Measurements from ENCODE around the gene TNIP2.
"Not testable (repeated sequence)": the region's sequence is repeated elsewhere in the genome, so short reads cannot be mapped to it uniquely, and the experiment has no call there.

TNIP2 gene

GRCh38 chr4:2793586-2794485 is 37.7 kb upstream of the TNIP2 start:
- DNase-seq: no peak

- DNase-seq: peak; percentile 44
These were observed 36.8 kb upstream of the TNIP2 start, which contains the start of gene SH3BP2 for GRCh38 chr4:2792711-2793585. Gene SH3BP2 (plus strand): TSS chr4:2793085. CDS start chr4:2820618, 27,533 bp downstream.

- DNase-seq: no peak
These were observed 36.2 kb upstream of the TNIP2 start for GRCh38 chr4:2792396-2792710.

- no peak for DNase-seq
These were observed 35.6 kb upstream of the TNIP2 start for GRCh38 chr4:2791518-2792395.

- DNase-seq: no peak
These were observed 34.7 kb upstream of the TNIP2 start for GRCh38 chr4:2790583-2791517.

- DNase-seq: no peak
These were observed 33.9 kb upstream of the TNIP2 start for GRCh38 chr4:2789793-2790582.

GRCh38 chr4:2789351-2789750 is 33.2 kb upstream of the TNIP2 start:
- no peak for DNase-seq

GRCh38 chr4:2788532-2789103 is 32.5 kb upstream of the TNIP2 start:
- DNase-seq: no peak

- no peak for DNase-seq
These were observed 32.0 kb upstream of the TNIP2 start for GRCh38 chr4:2788101-2788500.

GRCh38 chr4:2787230-2788100 is 31.3 kb upstream of the TNIP2 start:
- DNase-seq: peak; percentile 55

- no peak for DNase-seq
These were observed 30.7 kb upstream of the TNIP2 start for GRCh38 chr4:2786794-2787229.

- DNase-seq: peak; percentile 70
These were observed 30.1 kb upstream of the TNIP2 start for GRCh38 chr4:2786152-2786671.

GRCh38 chr4:2785613-2786012 is 29.5 kb upstream of the TNIP2 start:
- DNase-seq: peak; percentile 66

- no peak for DNase-seq
These were observed 27.7 kb upstream of the TNIP2 start for GRCh38 chr4:2783790-2784189.

GRCh38 chr4:2781911-2782310 is 25.8 kb upstream of the TNIP2 start:
- no peak for DNase-seq

GRCh38 chr4:2780643-2781042 is 24.5 kb upstream of the TNIP2 start:
- not testable (repeated sequence) for DNase-seq

- DNase-seq: no peak
These were observed 15.1 kb upstream of the TNIP2 start for GRCh38 chr4:2771264-2771663.

- DNase-seq: no peak
These were observed 12.8 kb upstream of the TNIP2 start for GRCh38 chr4:2768921-2769336.

GRCh38 chr4:2768124-2768523 is 12.0 kb upstream of the TNIP2 start:
- DNase-seq: no peak

Data from CD4-positive, alpha-beta T cell treated with Interleukin-4 for 4 hours (primary cell).